Mucosa of descending colon (tissue), 3 donors: ENCODE results near the gene RALGAPB. TPM values are rescaled to one million over a fixed set of nuclear protein-coding genes. Genes with fewer than 3 reads are reported as not detected.
A peak's percentile ranks its signal among the peaks of the same experiment; 100 is the strongest.

Experiments
- ATAC-seq: fragments of 200-7000 bp; cut with Tn5 transposase; one replicate; pipeline ENCODE4 v1.9.1; 2020; ENCODE audit warnings: mild to moderate bottlenecking, moderate library complexity
- DNase-seq, 3 donors: peaks; one replicate each; pipeline ENCODE4 v3.0.0-alpha.2; 2020
- H3K36me3 ChIP-seq: fragments of 200-600 bp; one replicate; pipeline ENCODE4 v1.8.0; 2021; ENCODE audit warnings: low read depth, mild to moderate bottlenecking
- H3K4me1 ChIP-seq: fragments of 200-600 bp; one replicate; pipeline ENCODE4 v1.8.0; 2021; ENCODE audit warnings: low read depth, mild to moderate bottlenecking
- H3K4me3 ChIP-seq: fragments of 200-600 bp; one replicate; pipeline ENCODE4 v1.8.0; 2021; ENCODE audit warnings: mild to moderate bottlenecking
- H3K9me3 ChIP-seq: fragments of 200-600 bp; one replicate; pipeline ENCODE4 v1.8.0; 2021; ENCODE audit warnings: mild to moderate bottlenecking
- CTCF ChIP-seq: fragments of 200-600 bp; IDR thresholded peaks from one replicate; pipeline ENCODE4 v1.8.0; 2022; ENCODE audit warnings: antibody characterized with exemption, mild to moderate bottlenecking
- intact Hi-C, 2 donors: fragments of 100-400 bp; cut with DNase I in 1 of 2; cut with micrococcal nuclease in 1 of 2; formaldehyde crosslinking; loops; one replicate each; pipeline versions ENCODE4 v1.11.0 to v1.11.1; 2022; cut with DNase I, micrococcal nuclease
- total RNA-seq, 3 donors: library from RNA; stranded (reverse); fragmentation: NEBNext Ultra II Directional in 2 of 3; extraction: Animal tissue kit (Norgen Biotek cat#: 25700) in 2 of 3; gene quantifications; one replicate each; pipeline versions ENCODE4 v1.2.1 to v1.2.4, GENCODE V29; 2021 to 2023
- donor health status: DM: no; HTN: no; CAD: no; lungs with moderate emphysema.
- donor health status: DM: no; HTN: no; CAD: no.
- donor health status: DM: no; HTN: yes; CAD: no.

RALGAPB gene
- total RNA-seq, 3 donors from 2014 or later: 37.7 to 44.1 (median 43.0) TPM

- no peaks in the 10 kb centered on the region for H3K9me3 ChIP-seq
- H3K36me3 ChIP-seq: no peaks in the 10 kb centered on the region
- intact Hi-C loops: no loop called here
- TF ChIP-seq CTCF: no peak
- H3K4me3 ChIP-seq: no peak overlapping the region
- DNase-seq (no peak), ATAC-seq (no peak)
- H3K4me1 ChIP-seq: no peaks in the 10 kb centered on the region
These were observed 16.5 kb downstream of the RALGAPB start for GRCh38 chr20:38489181-38489580.

- H3K4me3 ChIP-seq: no peak overlapping the region
- intact Hi-C loops: no loop called here
- DNase-seq (no peak), ATAC-seq (no peak)
- no peaks in the 10 kb centered on the region for H3K4me1 ChIP-seq
- no peaks in the 10 kb centered on the region for H3K36me3 ChIP-seq
- H3K9me3 ChIP-seq: no peaks in the 10 kb centered on the region
- TF ChIP-seq CTCF: no peak
These were observed 24.7 kb downstream of the RALGAPB start for GRCh38 chr20:38497246-38497935.

- no peaks in the 10 kb centered on the region for H3K9me3 ChIP-seq
- ATAC-seq (no peak), DNase-seq (no peak)
- intact Hi-C loops: no loop called here
- no peak for TF ChIP-seq CTCF
- no peaks in the 10 kb centered on the region for H3K4me1 ChIP-seq
- H3K4me3 ChIP-seq: no peak overlapping the region
- H3K36me3 ChIP-seq: no peaks in the 10 kb centered on the region
These were observed 26.3 kb downstream of the RALGAPB start for GRCh38 chr20:38498909-38499308.

- DNase-seq (no peak), ATAC-seq (peak; percentile 56)
- H3K4me3 ChIP-seq: no peak overlapping the region
- H3K9me3 ChIP-seq: no peaks in the 10 kb centered on the region
- TF ChIP-seq CTCF: no peak
- intact Hi-C loops: no loop called here
- H3K36me3 ChIP-seq: no peaks in the 10 kb centered on the region
- H3K4me1 ChIP-seq: no peaks in the 10 kb centered on the region
These were observed 26.7 kb downstream of the RALGAPB start for GRCh38 chr20:38499366-38499765.

GRCh38 chr20:38501858-38502436 lies 29.3 kb downstream of the RALGAPB start:
- intact Hi-C loops: no loop called here
- H3K36me3 ChIP-seq: no peaks in the 10 kb centered on the region
- no peak for TF ChIP-seq CTCF

More at GRCh38 chr20:38501858-38502436, 29.3 kb downstream of the RALGAPB start:
- H3K9me3 ChIP-seq: no peaks in the 10 kb centered on the region
- H3K4me1 ChIP-seq: no peaks in the 10 kb centered on the region
- DNase-seq (no peak), ATAC-seq (no peak)
- H3K4me3 ChIP-seq: no peak overlapping the region
